Measurements from ENCODE around the gene EPB41L4B. TPM values are rescaled to one million over a fixed set of nuclear protein-coding genes. Genes with fewer than 3 reads are reported as not detected.

The EPB41L4B gene
- total RNA-seq, 1 donor from 2014 or later, result 6.8 TPM

GRCh38 chr9:109181284-109181683 lies 139.6 kb downstream of the EPB41L4B start:
- no peaks in the 10 kb centered on the region for H3K4me1 ChIP-seq (ENCODE audit: control insufficient read depth in 3 of 3, insufficient read depth in 3 of 3, low read length in 3 of 3)
- no peaks in the 10 kb centered on the region for H3K36me3 ChIP-seq (ENCODE audit: control insufficient read depth in 3 of 3, insufficient read depth in 3 of 3, low read length in 3 of 3)
- no peaks in the 10 kb centered on the region for H3K9me3 ChIP-seq (ENCODE audit: control insufficient read depth in 3 of 3, low read length in 3 of 3)
- no peak overlapping the region for H3K27ac ChIP-seq (ENCODE audit: low read depth, low read length)
- H3K27me3 ChIP-seq (ENCODE audit: control insufficient read depth in 3 of 3, insufficient read depth in 3 of 3, low read length in 3 of 3), result peaks cover 0 to 8% (median 6%) of the 10 kb centered on the region in 3 donors
- no peak overlapping the region for H3K9ac ChIP-seq (ENCODE audit: low read depth in 1 of 3, low read length in 3 of 3)
- no peak overlapping the region for H3K4me3 ChIP-seq (ENCODE audit: low read length in 3 of 3)

- no peaks in the 10 kb centered on the region for H3K36me3 ChIP-seq (ENCODE audit: control insufficient read depth in 3 of 3, insufficient read depth in 3 of 3, low read length in 3 of 3)
- H3K9ac ChIP-seq (ENCODE audit: low read depth in 1 of 3, low read length in 3 of 3), result no peak overlapping the region
- no peaks in the 10 kb centered on the region for H3K9me3 ChIP-seq (ENCODE audit: control insufficient read depth in 3 of 3, low read length in 3 of 3)
- H3K27me3 ChIP-seq (ENCODE audit: control insufficient read depth in 3 of 3, insufficient read depth in 3 of 3, low read length in 3 of 3), result peaks cover 0 to 8% (median 6%) of the 10 kb centered on the region in 3 donors
- H3K4me1 ChIP-seq (ENCODE audit: control insufficient read depth in 3 of 3, insufficient read depth in 3 of 3, low read length in 3 of 3), result no peaks in the 10 kb centered on the region
- H3K27ac ChIP-seq (ENCODE audit: low read depth, low read length), result no peak overlapping the region
- no peak overlapping the region for H3K4me3 ChIP-seq (ENCODE audit: low read length in 3 of 3)
Observed at GRCh38 chr9:109179801-109180523, 140.9 kb downstream of the EPB41L4B start.

DNA sequence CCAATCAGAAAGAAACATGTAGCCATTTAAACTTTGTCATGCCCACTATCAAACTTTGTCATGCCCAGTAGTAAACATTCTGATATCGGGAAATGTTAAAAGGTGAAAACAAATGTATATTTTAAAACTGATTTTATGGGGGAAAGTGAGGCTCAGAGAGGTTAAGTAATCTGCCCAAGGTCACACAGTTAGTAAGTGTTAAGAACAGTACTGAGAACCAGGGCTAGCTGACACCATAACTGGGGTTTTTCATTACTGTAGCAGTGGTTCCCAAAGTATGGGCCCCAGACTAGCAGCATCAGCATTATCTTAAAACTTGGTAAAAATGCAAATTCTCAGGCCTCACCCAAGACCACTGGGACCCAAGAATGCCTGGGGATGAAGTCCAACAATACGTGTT lies 143.9 kb downstream of the EPB41L4B start:
- H3K9ac ChIP-seq (ENCODE audit: low read depth in 1 of 3, low read length in 3 of 3), result no peak overlapping the region
- no peaks in the 10 kb centered on the region for H3K9me3 ChIP-seq (ENCODE audit: control insufficient read depth in 3 of 3, low read length in 3 of 3)
- H3K27me3 ChIP-seq (ENCODE audit: control insufficient read depth in 3 of 3, insufficient read depth in 3 of 3, low read length in 3 of 3), result peaks cover 0 to 8% (median 6%) of the 10 kb centered on the region in 3 donors
- no peaks in the 10 kb centered on the region for H3K4me1 ChIP-seq (ENCODE audit: control insufficient read depth in 3 of 3, insufficient read depth in 3 of 3, low read length in 3 of 3)
- no peaks in the 10 kb centered on the region for H3K36me3 ChIP-seq (ENCODE audit: control insufficient read depth in 3 of 3, insufficient read depth in 3 of 3, low read length in 3 of 3)
- H3K4me3 ChIP-seq (ENCODE audit: low read length in 3 of 3), result no peak overlapping the region
- no peak overlapping the region for H3K27ac ChIP-seq (ENCODE audit: low read depth, low read length)

DNA sequence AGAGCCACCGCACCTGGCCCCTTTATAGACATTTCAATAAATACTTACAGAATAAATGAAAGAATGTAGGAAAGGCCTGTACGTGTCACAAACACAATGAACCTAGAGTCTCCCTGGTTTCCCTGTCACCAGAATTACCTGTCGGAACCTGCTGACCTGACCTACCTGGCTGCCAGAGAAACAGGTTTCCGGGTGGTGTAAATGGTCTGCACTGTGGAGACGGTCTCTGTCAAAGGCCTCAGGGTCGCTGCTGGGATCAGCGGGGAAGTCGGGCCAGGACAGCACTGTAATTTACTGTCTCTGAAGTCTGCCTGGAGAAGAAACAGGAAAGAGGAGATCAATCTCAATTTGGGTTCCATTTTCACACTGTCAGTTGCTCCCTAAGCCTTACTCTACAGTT lies 144.5 kb downstream of the EPB41L4B start:
- no peaks in the 10 kb centered on the region for H3K9me3 ChIP-seq (ENCODE audit: control insufficient read depth in 3 of 3, low read length in 3 of 3)
- no peak overlapping the region for H3K9ac ChIP-seq (ENCODE audit: low read depth in 1 of 3, low read length in 3 of 3)
- H3K4me3 ChIP-seq (ENCODE audit: low read length in 3 of 3), result no peak overlapping the region
- no peaks in the 10 kb centered on the region for H3K4me1 ChIP-seq (ENCODE audit: control insufficient read depth in 3 of 3, insufficient read depth in 3 of 3, low read length in 3 of 3)
- H3K27me3 ChIP-seq (ENCODE audit: control insufficient read depth in 3 of 3, insufficient read depth in 3 of 3, low read length in 3 of 3), result peaks cover 0 to 10% (median 6%) of the 10 kb centered on the region in 3 donors
- H3K36me3 ChIP-seq (ENCODE audit: control insufficient read depth in 3 of 3, insufficient read depth in 3 of 3, low read length in 3 of 3), result no peaks in the 10 kb centered on the region
- H3K27ac ChIP-seq (ENCODE audit: low read depth, low read length), result no peak overlapping the region

- Histone ChIP-seq H3K9ac (ENCODE audit: low read depth in 1 of 3, low read length in 3 of 3) (no peak overlapping the region), H3K27me3 (ENCODE audit: control insufficient read depth in 3 of 3, insufficient read depth in 3 of 3, low read length in 3 of 3) (peaks cover under 1 to 6% (median 3%) of the 10 kb centered on the region in 3 donors)
Observed at GRCh38 chr9:109172935-109173334, 147.9 kb downstream of the EPB41L4B start.

GRCh38 chr9:109171926-109172325 lies 148.9 kb downstream of the EPB41L4B start:
- H3K9me3 ChIP-seq (ENCODE audit: control insufficient read depth in 3 of 3, low read length in 3 of 3), result no peaks in the 10 kb centered on the region
- H3K4me1 ChIP-seq (ENCODE audit: control insufficient read depth in 3 of 3, insufficient read depth in 3 of 3, low read length in 3 of 3), result no peaks in the 10 kb centered on the region
- no peaks in the 10 kb centered on the region for H3K36me3 ChIP-seq (ENCODE audit: control insufficient read depth in 3 of 3, insufficient read depth in 3 of 3, low read length in 3 of 3)
- H3K27me3 ChIP-seq (ENCODE audit: control insufficient read depth in 3 of 3, insufficient read depth in 3 of 3, low read length in 3 of 3), result peaks cover 8 to 15% (median 12%) of the 10 kb centered on the region in 3 donors
- H3K27ac ChIP-seq (ENCODE audit: low read depth, low read length), result no peak overlapping the region
- H3K9ac ChIP-seq (ENCODE audit: low read depth in 1 of 3, low read length in 3 of 3), result no peak overlapping the region
- no peak overlapping the region for H3K4me3 ChIP-seq (ENCODE audit: low read length in 3 of 3)

More at GRCh38 chr9:109172935-109173334, 147.9 kb downstream of the EPB41L4B start:
- Histone ChIP-seq H3K36me3 (ENCODE audit: control insufficient read depth in 3 of 3, insufficient read depth in 3 of 3, low read length in 3 of 3) (no peaks in the 10 kb centered on the region), H3K4me1 (ENCODE audit: control insufficient read depth in 3 of 3, insufficient read depth in 3 of 3, low read length in 3 of 3) (no peaks in the 10 kb centered on the region), H3K4me3 (ENCODE audit: low read length in 3 of 3) (no peak overlapping the region), H3K9me3 (ENCODE audit: control insufficient read depth in 3 of 3, low read length in 3 of 3) (no peaks in the 10 kb centered on the region), H3K27ac (ENCODE audit: low read depth, low read length) (no peak overlapping the region)

DNA sequence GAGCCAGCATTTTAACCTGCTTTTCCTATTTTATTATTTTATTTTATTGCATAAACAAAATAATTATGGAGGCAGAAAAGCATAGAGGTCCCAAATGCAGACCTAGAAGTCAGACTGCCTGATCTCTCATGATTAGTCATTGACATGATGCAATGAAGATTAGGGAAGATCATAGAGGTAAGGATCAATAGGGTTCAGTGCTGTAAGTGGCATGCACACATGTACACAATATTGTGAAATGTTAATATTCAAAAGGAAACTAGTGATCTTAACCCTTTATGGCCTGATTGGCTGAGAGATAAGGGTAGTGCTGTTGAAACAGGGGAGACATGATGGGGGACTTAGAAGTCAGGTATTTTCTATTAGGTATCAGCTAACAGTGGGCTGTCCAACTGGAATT lies 152.7 kb downstream of the EPB41L4B start:
- H3K27ac ChIP-seq (ENCODE audit: low read depth, low read length), result no peak overlapping the region
- peaks cover 17 to 28% (median 25%) of the 10 kb centered on the region in 3 donors for H3K27me3 ChIP-seq (ENCODE audit: control insufficient read depth in 3 of 3, insufficient read depth in 3 of 3, low read length in 3 of 3)

GRCh38 chr9:109167716-109168115 lies 153.1 kb downstream of the EPB41L4B start:
- H3K9ac ChIP-seq (ENCODE audit: low read depth in 1 of 3, low read length in 3 of 3), result no peak overlapping the region
- H3K27me3 ChIP-seq (ENCODE audit: control insufficient read depth in 3 of 3, insufficient read depth in 3 of 3, low read length in 3 of 3), result peaks cover 17 to 28% (median 25%) of the 10 kb centered on the region in 3 donors
- H3K27ac ChIP-seq (ENCODE audit: low read depth, low read length), result no peak overlapping the region

More for the DNA sequence above, 152.7 kb downstream of the EPB41L4B start:
- H3K4me3 ChIP-seq (ENCODE audit: low read length in 3 of 3), result no peak overlapping the region
- H3K9me3 ChIP-seq (ENCODE audit: control insufficient read depth in 3 of 3, low read length in 3 of 3), result peaks cover 0 to 7% (median 7%) of the 10 kb centered on the region in 3 donors
- H3K4me1 ChIP-seq (ENCODE audit: control insufficient read depth in 3 of 3, insufficient read depth in 3 of 3, low read length in 3 of 3), result no peaks in the 10 kb centered on the region
- no peaks in the 10 kb centered on the region for H3K36me3 ChIP-seq (ENCODE audit: control insufficient read depth in 3 of 3, insufficient read depth in 3 of 3, low read length in 3 of 3)
- H3K9ac ChIP-seq (ENCODE audit: low read depth in 1 of 3, low read length in 3 of 3), result no peak overlapping the region

DNA sequence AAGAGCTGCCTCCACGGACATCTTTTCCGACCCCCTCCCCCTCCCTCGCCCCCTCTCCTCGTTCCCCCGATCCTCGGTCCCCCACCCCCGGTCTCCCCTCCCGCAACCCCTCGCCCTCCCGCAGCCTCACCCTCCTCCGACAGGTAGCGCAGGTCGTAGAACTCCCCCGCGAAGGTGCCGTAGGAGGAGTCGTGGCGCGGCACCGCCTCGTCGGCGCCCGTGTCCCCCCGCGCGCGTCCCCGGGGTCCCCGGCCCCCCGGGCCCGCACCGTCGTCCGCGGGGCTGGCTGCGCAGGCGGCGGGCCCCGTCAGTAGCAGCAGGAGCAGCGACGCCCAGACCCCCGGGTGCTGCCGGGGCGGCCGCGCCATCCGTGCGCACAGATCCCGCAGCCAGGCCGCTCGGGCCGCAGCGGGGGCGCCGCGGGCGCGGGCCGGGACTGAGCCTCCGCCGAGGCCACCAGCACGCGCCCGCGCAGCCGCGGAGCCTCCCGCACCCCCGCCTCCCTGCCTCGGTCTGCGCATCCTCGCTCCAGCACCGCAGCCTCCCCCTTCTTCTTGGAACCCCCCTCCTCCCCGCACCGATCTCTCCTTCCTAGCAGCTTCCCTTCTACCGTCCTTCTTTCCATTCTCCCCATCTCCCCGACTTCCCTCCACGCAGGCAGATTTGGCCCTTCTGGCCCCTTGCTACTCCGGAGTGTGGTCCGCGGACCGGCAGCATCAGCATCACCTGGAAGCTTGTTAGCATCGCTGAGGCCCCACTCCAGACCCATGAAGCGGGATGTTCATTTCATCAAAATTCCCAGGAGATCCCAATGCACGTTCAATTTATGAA lies 153.9 kb downstream of the EPB41L4B start, which contains the start of gene FRRS1L:
TSS of gene FRRS1L (minus strand) at position 479 of the 831 bp plus-strand sequence. CDS start at position 368, 111 bp downstream.
- H3K4me3 ChIP-seq (ENCODE audit: low read length in 3 of 3), result no peak within 1 kb of the TSS
- H3K9ac ChIP-seq (ENCODE audit: low read depth in 1 of 3, low read length in 3 of 3), result no peak within 1 kb of the TSS

More at GRCh38 chr9:109167716-109168115, 153.1 kb downstream of the EPB41L4B start:
- no peaks in the 10 kb centered on the region for H3K36me3 ChIP-seq (ENCODE audit: control insufficient read depth in 3 of 3, insufficient read depth in 3 of 3, low read length in 3 of 3)
- no peaks in the 10 kb centered on the region for H3K4me1 ChIP-seq (ENCODE audit: control insufficient read depth in 3 of 3, insufficient read depth in 3 of 3, low read length in 3 of 3)
- peaks cover 0 to 7% (median 7%) of the 10 kb centered on the region in 3 donors for H3K9me3 ChIP-seq (ENCODE audit: control insufficient read depth in 3 of 3, low read length in 3 of 3)
- no peak overlapping the region for H3K4me3 ChIP-seq (ENCODE audit: low read length in 3 of 3)

More for the DNA sequence above, 153.9 kb downstream of the EPB41L4B start, which contains the start of gene FRRS1L:
- H3K27me3 ChIP-seq (ENCODE audit: control insufficient read depth in 3 of 3, insufficient read depth in 3 of 3, low read length in 3 of 3), result peaks cover 17 to 28% (median 25%) of the 10 kb centered on the region in 3 donors
- no peak within 1 kb of the TSS for H3K27ac ChIP-seq (ENCODE audit: low read depth, low read length)
- no peaks in the 10 kb centered on the region for H3K36me3 ChIP-seq (ENCODE audit: control insufficient read depth in 3 of 3, insufficient read depth in 3 of 3, low read length in 3 of 3)
- no peaks in the 10 kb centered on the region for H3K4me1 ChIP-seq (ENCODE audit: control insufficient read depth in 3 of 3, insufficient read depth in 3 of 3, low read length in 3 of 3)
- H3K9me3 ChIP-seq (ENCODE audit: control insufficient read depth in 3 of 3, low read length in 3 of 3), result peaks cover 0 to 7% (median 7%) of the 10 kb centered on the region in 3 donors
